ENCODE measurements around the gene ABLIM2. TPM values are rescaled to one million over a fixed set of nuclear protein-coding genes. Genes with fewer than 3 reads are reported as not detected.

Gene ABLIM2
- total and polyA plus RNA-seq, 2 of the 8 experiments (the other 6 are each of a cell fraction or from before 2014, with no cell fraction given) = 2.8 to 3.0 TPM

DNA sequence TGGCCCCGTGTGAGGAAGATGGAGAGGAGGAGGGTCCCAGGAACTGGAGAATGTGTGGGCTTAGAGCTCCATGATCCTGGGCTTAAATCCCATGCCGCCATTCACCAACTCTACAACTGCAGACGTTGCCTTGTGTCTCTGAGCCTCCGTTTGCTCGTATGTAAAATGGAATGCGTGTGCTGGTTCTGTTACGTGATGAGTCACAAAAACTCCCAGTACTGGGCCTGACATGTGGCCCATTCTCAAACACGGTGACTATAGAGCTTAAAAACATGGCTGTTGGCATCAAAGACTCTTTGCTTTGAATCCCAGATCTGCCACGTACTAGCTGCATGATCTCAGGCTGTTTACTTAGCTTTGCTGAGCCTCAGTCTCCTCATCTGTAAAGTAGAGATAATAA lies 206.0 kb downstream of the ABLIM2 start:
- no peak overlapping the region for H2AK5ac ChIP-seq (ENCODE audit: low read depth, low read length)
- no peak overlapping the region for H2BK12ac ChIP-seq (ENCODE audit: low read depth, low read length)
- H2BK120ac ChIP-seq (replicated peaks; ENCODE audit: low read depth, low read length) = no peak overlapping the region
- no peaks in the 10 kb centered on the region for H3K9me3 ChIP-seq (ENCODE audit: insufficient read depth in 2 of 2, low read depth in 1 of 2, low read length in 1 of 2)
- H2AFZ ChIP-seq (ENCODE audit: low read length) = no peak overlapping the region
- no peak overlapping the region for H3K27ac ChIP-seq (ENCODE audit: low read depth, low read length)
- H2BK15ac ChIP-seq (ENCODE audit: low read length) = no peak overlapping the region
- H3K4ac ChIP-seq (replicated peaks; ENCODE audit: insufficient read length, low read depth, low read length) = no peak overlapping the region
- no peak for DNase-seq (ENCODE audit: low read depth in 1 of 2, low spot score in 2 of 2)
- H3K27me3 ChIP-seq (replicated peaks in 1 of 4; ENCODE audit: control insufficient read depth in 3 of 4, extremely low read depth in 1 of 4, insufficient read depth in 3 of 4, low read length in 3 of 4) = no peaks in the 10 kb centered on the region
- H3K79me2 ChIP-seq (ENCODE audit: control insufficient read depth in 1 of 2, insufficient read depth in 2 of 2, low read length in 2 of 2) = no peaks in the 10 kb centered on the region
- no peaks in the 10 kb centered on the region for H3K36me3 ChIP-seq (ENCODE audit: control insufficient read depth in 2 of 4, insufficient read depth in 4 of 4, low read length in 3 of 4)
- no peak overlapping the region for H4K8ac ChIP-seq (ENCODE audit: extremely low read depth, insufficient read depth, low read length)
- no peak overlapping the region for H3K14ac ChIP-seq (ENCODE audit: insufficient read length)
- no peak overlapping the region for H3K18ac ChIP-seq (ENCODE audit: extremely low read depth, low read length)
- peaks cover 0 to 3% (median 2%) of the 10 kb centered on the region in 4 experiments; a peak in 2 of 7 replicates for H3K4me1 ChIP-seq (replicated peaks in 1 of 4; ENCODE audit: control insufficient read depth in 3 of 4, insufficient read depth in 4 of 4, low read length in 3 of 4)
- no peak for FAIRE-seq
- ChIA-PET CTCF (ENCODE audit: partially characterized antibody) (interaction anchor here (1.0 to 1.7 kb wide), 5 partner anchors 11 to 148 kb away, joined by 3 to 6 read pairs (median 3); no protein-coding TSS in a partner anchor), POLR2A (ENCODE audit: partially characterized antibody) (no interaction called here)
- WGBS, 2 experiments (ENCODE audit: extremely low coverage in 1 of 2, insufficient coverage in 1 of 2, insufficient read length in 1 of 2, insufficient replicate concordance in 2 of 2, low coverage in 1 of 2, low lambda C conversion rate in 2 of 2, missing lambda C conversion rate in 1 of 2) = 88% methylated on average over 9 of the region's 9 CpGs; no CpG with 5 or more reads in 1 of the 2 experiments
- H3K23ac ChIP-seq (ENCODE audit: insufficient read length) = no peak overlapping the region
- no peak overlapping the region for H3K4me3 ChIP-seq (ENCODE audit: extremely low read depth in 1 of 4, insufficient read depth in 2 of 4, low read depth in 3 of 4, low read length in 4 of 4)
- no peaks in the 10 kb centered on the region for H4K20me1 ChIP-seq (replicated peaks in 1 of 2; ENCODE audit: control insufficient read depth in 1 of 2, insufficient read depth in 2 of 2, low read length in 2 of 2)
- no peak overlapping the region for H2BK20ac ChIP-seq (ENCODE audit: low read length)
- TF ChIP-seq SIX5 (IDR thresholded peaks at IDR 0.05; ENCODE audit: low read depth, low read length) (no peak), ASH2L (IDR thresholded peaks at IDR 0.05; ENCODE audit: low read length) (no peak), SAP30 (IDR thresholded peaks at IDR 0.05; ENCODE audit: insufficient read depth, insufficient replicate concordance, low read length) (no peak), MAFK (IDR thresholded peaks at IDR 0.05; ENCODE audit: low read depth, low read length) (no peak), RNF2 (IDR thresholded peaks at IDR 0.05; ENCODE audit: borderline replicate concordance, low read depth, low read length, missing control alignments, poor library complexity, severe bottlenecking) (no peak), TEAD4 (IDR thresholded peaks at IDR 0.05; ENCODE audit: low read depth, low read length) (no peak)
- no peak overlapping the region for H4K5ac ChIP-seq (ENCODE audit: insufficient read length, low read depth, low read length)
- no peak overlapping the region for H3K9ac ChIP-seq (replicated peaks in 1 of 4; ENCODE audit: extremely low read depth in 1 of 4, low read depth in 3 of 4, low read length in 3 of 4)
- H2BK5ac ChIP-seq (ENCODE audit: low read depth, low read length) = no peak overlapping the region
- no peak overlapping the region for H3K4me2 ChIP-seq (ENCODE audit: insufficient read depth in 1 of 2, low read depth in 2 of 2, low read length in 2 of 2)
- H4K91ac ChIP-seq (replicated peaks; ENCODE audit: insufficient read length, low read length) = no peak overlapping the region
- no peaks in the 10 kb centered on the region for H3K23me2 ChIP-seq (ENCODE audit: low read depth, low read length)
- no peak overlapping the region for H3K56ac ChIP-seq (replicated peaks; ENCODE audit: insufficient read length, low read depth, low read length)
- no peaks in the 10 kb centered on the region for H3K79me1 ChIP-seq (ENCODE audit: low read depth, low read length)

Data from H1 (cell line).